Ecto neural progenitor cell (in vitro differentiated cells): Measurements from ENCODE around the gene PDE4D.
"Not testable (repeated sequence)": the region's sequence is repeated elsewhere in the genome, so short reads cannot be mapped to it uniquely, and the experiment has no call there.

Experiments used
- DNase-seq: peaks from one replicate; pipeline ENCODE4 v3.0.0-alpha.2; 2018; ENCODE audit warnings: low spot score

Gene PDE4D

DNA sequence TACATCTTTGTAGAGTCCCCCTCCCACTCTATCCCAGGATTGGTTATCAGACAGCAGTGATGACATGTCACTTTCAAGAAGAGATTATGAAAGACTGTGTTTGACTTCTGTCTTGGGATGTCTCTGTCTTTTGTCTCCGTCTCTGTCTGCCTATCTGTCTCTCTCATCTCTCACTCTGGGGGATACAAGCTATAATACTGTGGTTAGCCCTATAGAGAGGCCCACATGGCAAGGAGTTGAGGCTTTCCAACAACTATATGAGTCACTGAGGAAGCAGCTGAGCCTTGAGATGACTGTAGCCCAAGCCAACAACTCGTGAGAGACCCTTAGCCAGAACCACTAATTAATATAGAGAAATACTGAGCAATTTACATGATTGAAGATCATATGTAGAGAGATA lies 284.8 kb downstream of the PDE4D start:
- DNase-seq: no peak

- DNase-seq: no peak
Measured at GRCh38 chr5:59607138-59607765, 286.3 kb downstream of the PDE4D start.

- no peak for DNase-seq
Measured at GRCh38 chr5:59605915-59606314, 287.6 kb downstream of the PDE4D start.

- DNase-seq: no peak
Measured at GRCh38 chr5:59604111-59604510, 289.4 kb downstream of the PDE4D start.

- no peak for DNase-seq
Measured at GRCh38 chr5:59600998-59601397, 292.5 kb downstream of the PDE4D start.

DNA sequence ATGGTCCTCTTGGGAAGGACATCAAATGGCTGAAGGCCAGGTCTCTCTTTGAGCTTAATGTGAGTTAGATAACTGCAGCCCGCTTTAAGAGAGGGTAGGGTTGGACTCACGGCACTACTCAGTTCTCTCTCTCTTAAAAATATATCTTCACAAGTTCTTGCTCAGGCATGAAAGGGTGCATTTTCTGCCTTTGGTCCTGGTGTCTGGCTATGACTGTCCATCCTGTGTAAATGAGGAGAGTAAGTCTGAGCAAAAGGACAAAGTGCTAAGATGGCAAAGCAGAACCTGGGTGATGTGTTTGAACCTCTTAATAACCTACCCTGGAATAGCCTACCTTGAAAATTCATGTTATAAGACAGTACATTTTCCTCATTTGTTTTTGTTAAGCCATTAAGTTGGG lies 293.4 kb downstream of the PDE4D start:
- no peak for DNase-seq

GRCh38 chr5:59599729-59600128 lies 293.8 kb downstream of the PDE4D start:
- DNase-seq: no peak

DNA sequence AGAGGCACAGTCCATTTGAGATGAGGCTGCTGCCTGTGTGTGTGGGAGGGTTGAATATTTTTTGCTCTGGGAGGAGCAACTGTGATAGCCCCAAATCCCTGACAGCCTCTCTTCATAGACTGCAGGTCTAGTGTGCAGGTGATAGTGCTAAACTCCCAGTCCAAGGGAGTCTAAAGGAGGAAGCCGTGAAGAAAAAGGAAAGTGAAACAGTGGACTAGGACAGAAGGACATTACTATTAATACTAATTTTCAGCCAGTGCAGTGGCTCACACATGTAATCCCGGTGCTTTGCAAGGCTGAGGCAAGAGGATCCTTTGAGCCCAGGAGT lies 295.0 kb downstream of the PDE4D start:
- no peak for DNase-seq

DNA sequence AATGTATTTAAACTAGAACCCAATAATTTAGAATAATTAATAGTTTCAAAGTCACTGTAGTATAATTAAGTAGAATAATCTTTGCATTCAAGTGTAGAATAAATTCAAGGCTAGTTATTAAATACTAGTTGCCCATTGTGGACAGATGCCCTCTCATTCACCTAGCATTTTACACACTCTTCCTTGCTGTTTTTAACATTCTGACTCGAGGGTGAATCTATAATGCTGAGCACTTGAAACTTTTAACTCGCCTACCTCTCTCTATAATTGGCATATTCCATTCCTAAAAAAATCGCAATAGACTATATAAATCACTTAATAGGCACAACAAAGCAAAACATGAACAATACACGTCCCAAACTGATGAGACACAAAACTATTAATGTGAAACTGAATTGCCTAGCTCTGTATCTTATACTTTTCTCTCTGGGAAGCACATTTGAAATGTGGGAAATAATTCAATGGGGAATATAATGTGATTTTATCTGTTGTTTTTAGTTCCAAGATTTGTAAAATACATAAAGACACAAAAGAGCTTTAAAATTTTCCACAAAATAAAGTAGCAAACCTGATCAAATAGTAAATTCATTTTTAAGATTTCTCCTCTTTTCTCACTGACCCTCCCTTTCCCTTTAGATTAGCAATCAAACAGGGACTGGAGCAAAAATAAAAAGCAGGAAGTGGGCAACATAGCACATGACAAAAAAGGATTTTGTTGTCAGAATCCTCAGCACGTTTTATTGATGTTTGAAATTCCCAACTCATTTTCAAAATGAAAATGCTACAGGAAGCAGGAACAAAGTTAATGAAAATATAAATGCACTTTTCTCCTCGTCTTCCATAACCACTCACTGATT lies 295.6 kb downstream of the PDE4D start:
- DNase-seq: no peak

DNA sequence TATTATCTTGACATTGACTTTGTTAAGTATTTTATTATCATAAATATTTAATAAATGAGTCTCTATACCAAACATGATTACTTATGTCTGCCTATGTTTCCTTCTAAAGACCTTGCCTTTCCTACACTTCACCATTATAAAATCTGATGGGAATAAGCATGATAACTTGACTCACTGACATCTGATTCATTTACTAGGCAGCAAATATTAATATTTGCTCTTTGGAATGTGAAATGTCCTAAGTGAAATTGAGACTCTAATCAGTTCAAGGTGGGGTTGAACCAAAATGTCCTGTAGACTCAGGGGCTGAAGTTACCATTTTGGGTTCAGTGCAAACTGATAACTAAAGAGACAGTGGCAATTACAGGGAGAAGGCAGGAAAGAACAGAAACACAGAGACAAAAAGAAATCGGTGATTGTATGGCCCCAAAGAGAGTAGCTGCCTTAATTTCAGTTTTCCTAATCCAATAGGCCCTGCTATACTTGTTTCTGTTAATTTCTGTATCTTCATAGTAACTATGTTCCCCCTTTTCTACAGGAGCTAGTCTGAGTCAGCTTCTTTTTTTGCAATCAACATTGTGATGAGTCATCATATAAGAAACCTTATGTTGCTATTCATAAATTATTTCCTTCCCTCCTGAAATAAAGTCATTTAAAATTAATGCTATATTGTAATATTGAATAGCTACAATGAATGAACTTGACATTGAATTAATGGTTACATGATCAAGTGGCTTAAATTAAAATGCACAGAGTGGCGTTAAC lies 296.8 kb downstream of the PDE4D start:
- DNase-seq: no peak

DNA sequence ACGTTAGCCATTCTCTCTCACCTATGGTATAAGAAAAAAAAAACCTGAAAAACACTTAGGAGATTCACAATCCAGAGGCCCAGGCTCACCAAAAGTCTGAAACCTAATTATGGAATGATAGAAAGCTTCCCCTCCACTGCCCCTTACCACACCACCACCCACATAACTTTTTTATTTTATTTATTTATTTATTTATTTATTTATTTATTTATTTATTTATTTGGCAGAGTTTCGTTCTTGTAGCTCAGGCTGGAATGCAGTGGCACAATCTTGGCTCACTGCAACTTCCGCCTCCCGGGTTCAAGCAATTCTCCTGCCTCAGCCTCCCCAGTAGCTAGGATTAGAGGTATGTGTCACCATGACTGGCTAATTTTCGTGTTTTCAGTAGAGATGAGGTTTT lies 299.4 kb downstream of the PDE4D start:
- not testable (repeated sequence) for DNase-seq

GRCh38 chr5:59593439-59594007 lies 300.0 kb downstream of the PDE4D start:
- no peak for DNase-seq

DNA sequence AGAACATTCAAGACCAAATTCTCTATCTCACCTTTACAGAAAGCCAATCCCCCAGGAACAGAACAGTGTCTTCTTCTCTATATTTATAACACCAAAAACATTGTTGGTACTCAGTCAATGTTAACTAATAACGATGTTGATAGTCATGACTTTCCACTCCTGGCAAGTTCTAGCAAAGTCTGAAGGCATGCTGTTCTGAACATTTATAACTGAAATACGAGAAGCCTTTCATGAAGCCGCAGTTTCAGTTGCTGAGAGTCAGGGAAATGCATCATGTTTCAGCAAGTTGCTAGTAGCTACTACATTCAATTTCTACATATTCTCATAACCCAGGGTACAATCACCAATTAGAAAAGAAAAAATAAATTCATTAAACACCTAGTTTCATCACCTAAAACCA lies 301.4 kb downstream of the PDE4D start:
- DNase-seq: no peak

- DNase-seq: no peak
Measured at GRCh38 chr5:59591162-59591561, 302.4 kb downstream of the PDE4D start.

DNA sequence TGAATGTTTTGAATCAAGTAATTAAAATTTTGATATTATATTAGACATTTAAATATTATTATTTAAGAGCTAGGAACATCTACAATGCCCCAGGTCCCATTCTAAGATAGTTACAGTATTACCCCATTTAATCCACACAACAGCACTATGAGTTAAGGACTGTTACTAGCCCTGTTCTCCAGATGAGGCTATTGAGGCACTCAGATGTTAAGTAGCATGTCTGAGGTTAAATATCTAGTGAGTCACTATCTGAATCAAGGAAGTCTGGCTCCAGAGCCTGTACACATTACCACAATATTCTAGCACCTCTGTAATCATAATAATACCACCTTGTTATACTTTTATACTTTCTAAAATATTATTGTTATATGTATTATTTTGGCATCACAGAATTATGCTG lies 304.6 kb downstream of the PDE4D start:
- no peak for DNase-seq

DNA sequence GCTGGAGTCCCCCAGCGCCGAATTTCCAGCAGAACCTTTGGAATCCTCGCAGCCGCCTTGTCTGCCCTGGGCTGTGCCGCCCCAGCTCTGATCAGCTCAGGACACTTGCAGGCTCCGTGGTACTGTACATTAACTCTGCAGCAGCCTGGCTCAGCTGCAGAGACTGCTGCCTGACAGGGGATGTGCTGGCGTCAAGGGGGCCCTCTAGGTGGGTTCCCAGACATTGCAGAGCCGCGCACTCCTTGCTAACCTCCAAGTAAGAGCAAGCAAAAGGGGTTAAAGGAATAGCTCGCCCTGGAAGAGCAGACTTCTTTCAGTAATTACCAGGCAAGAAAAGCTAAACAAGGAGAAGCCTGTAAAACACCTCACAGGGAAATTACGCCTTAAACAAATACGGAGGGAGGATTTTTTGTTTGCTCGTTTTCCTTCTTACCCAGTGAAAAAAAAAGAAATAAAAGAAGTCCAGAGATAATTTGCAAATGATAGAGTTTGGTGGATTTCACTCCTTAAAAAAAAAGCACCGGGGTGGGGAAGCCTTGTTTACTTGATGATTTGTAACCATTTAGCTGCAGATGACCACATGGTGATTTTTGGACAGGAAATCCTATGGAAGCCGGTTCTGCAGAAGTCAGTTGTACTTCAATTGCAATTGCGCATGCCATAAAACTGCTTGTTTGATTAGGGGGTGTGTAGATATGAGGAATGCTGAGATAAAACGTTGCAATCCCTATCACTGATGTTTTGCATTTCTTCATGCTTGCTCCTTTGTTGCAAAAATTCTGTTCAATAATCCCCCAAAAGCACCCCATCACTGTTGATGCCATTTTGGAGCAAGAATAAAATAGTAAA lies 305.8 kb downstream of the PDE4D start:
- peak; percentile 83 for DNase-seq

- DNase-seq: no peak
Measured at GRCh38 chr5:59586841-59587240, 306.7 kb downstream of the PDE4D start.

- no peak for DNase-seq
Measured at GRCh38 chr5:59584858-59585846, 308.4 kb downstream of the PDE4D start.

DNA sequence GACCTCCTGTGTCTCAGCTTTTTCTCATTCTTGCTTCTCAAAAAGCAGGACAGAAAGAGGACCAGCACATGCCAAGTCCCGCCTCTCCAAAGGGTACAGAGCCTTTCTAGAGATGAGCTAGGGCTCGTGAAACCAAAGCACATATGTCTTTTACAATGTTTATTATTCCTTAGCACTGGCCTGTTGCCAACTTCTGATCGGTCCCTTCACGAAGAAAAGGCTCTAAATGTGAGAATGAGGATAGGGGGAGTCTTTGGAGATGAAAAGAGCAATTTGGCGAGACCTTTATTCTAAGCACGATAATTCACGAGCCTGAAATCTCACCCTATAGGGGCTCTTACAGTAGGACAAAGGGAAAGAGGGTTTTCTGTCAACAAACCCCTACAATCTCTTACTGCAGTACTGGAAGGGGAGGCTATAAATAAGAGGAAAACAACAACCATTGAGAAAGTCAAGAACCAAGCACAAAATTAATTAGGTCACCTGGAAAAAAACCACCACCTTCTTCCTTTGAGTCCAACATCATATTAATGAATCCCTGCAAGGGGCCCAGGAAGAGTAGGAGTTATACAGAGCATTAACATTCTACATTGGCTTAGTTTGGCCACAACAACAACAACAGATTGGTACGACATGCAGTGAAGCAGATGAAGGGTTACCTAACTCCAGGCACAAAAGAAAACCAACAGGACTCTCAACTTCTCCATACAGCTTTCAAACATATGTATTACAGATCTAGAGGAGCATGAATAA lies 309.5 kb downstream of the PDE4D start:
- DNase-seq: no peak
